ENCODE measurements around the gene MPPED2.

DNA sequence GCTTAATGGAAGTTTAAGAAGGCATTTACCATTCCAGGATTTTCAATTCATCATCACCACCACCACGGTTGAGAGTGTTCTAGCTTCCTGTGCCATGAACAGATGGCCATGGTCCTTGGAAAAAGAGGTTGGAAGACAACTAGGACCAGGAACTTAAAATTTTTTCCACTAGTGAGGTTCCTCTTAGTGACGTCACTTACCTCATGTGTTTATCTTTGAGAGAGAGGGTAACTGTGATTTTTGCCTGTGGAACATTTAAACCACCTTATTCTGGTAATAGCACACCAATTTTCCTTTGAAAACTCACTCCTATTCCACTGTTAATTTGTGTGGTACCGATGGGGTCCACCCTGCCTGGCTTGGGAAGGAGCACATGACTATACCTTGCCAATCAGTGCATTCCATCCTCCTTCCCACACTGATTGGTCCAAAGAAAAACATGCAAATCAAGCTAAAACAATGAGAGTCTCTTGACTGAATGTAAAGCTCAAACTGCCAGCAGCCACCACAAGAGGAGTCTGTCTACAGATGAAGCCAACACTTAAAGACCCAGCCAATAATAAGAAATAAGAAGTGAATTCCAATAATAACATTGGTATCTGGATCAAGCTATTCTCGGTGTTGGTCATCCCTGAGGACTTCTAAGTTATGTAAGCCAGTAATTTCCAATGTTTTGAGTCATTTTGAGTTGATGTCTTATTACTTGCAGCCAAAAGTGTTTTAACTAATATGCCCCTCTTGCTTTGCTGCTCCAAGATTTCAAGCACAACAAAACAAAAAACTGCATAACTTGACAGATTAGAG, 111.8 kb downstream of the MPPED2 start:
- TF ChIP-seq, protein P1, sequence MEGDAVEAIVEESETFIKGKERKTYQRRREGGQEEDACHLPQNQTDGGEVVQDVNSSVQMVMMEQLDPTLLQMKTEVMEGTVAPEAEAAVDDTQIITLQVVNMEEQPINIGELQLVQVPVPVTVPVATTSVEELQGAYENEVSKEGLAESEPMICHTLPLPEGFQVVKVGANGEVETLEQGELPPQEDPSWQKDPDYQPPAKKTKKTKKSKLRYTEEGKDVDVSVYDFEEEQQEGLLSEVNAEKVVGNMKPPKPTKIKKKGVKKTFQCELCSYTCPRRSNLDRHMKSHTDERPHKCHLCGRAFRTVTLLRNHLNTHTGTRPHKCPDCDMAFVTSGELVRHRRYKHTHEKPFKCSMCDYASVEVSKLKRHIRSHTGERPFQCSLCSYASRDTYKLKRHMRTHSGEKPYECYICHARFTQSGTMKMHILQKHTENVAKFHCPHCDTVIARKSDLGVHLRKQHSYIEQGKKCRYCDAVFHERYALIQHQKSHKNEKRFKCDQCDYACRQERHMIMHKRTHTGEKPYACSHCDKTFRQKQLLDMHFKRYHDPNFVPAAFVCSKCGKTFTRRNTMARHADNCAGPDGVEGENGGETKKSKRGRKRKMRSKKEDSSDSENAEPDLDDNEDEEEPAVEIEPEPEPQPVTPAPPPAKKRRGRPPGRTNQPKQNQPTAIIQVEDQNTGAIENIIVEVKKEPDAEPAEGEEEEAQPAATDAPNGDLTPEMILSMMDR (IDR thresholded peaks at IDR 0.05), result no peak
- no peak for TF ChIP-seq POLR2A (IDR thresholded peaks at IDR 0.05)

All from tibial nerve (tissue), 3 donors.